Activated T-helper 9 cell treated with anti-CD3 and anti-CD28 coated beads, Interleukin-2, amount 50 U/mL, for 16 hours (primary cell): ENCODE results near the gene SOX15.

Experiments
- DNase-seq: peaks from one replicate; pipeline ENCODE4 v3.0.0-alpha.2; 2020; ENCODE audit warnings: low read depth

SOX15 gene

DNA sequence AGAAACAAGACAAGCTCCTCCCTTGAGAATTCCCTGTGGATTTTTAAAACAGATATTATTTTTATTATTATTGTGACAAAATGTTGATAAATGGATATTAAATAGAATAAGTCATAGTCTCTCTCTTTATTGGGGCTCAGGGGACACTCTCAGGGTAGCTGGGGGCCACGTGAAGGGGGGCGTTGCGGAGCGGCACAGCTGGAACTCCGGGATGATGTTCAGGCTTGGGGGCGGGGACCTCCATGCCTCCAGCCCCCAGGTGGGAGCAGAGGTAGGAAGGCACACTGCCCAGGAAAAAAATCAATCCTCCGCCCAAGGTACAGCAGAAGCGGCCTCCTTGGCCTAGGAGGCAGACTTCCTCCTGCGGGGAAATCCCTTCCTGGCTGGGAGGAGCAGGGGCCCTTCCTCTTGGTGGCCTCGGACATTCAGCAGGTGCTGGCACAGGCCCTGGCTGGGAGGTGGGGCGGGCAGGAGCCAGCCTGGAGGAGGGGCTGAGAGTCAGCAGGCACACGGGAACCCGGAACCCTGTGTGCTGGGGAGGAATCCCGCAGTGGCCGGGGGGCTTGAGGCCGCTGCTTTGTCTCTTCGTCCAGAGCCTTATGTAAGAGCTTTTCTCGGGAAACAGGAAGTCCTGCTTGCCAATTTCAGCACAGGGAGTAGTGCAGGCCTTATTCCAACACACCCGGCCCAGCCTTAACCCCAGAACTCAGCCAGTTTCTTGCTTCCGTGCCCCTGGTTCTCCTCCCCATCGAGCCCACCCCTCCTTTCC is 31.9 kb downstream of the SOX15 start:
- no peak for DNase-seq

DNA sequence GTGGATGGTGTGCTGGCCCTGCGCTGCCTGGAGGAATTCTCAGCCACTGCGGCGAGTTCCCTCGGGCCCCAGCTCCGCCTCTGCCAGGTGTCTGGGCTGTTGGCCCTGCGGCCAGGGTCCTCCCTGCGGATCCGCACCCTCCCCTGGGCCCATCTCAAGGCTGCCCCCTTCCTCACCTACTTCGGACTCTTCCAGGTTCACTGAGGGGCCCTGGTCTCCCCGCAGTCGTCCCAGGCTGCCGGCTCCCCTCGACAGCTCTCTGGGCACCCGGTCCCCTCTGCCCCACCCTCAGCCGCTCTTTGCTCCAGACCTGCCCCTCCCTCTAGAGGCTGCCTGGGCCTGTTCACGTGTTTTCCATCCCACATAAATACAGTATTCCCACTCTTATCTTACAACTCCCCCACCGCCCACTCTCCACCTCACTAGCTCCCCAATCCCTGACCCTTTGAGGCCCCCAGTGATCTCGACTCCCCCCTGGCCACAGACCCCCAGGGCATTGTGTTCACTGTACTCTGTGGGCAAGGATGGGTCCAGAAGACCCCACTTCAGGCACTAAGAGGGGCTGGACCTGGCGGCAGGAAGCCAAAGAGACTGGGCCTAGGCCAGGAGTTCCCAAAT is 32.6 kb downstream of the SOX15 start:
- DNase-seq: no peak

DNA sequence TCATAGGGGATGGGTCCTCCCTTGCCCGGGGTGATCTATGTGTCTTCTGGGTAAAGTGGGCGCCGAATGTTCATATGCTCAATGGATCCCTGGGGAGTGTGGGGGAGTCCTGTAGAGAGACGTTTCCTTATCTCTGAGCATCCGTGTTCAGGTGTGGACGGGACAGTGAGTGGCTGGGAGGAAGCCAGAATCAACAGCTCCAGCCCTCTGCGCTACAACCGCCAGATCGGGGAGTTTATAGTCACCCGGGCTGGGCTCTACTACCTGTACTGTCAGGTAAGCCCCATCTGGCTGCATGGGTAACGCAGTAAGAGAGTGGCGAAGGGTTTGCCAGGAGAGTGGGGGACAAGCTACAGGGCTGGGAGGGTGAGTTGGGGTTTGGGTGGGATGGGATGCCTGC is 33.3 kb downstream of the SOX15 start:
- DNase-seq: no peak

DNA sequence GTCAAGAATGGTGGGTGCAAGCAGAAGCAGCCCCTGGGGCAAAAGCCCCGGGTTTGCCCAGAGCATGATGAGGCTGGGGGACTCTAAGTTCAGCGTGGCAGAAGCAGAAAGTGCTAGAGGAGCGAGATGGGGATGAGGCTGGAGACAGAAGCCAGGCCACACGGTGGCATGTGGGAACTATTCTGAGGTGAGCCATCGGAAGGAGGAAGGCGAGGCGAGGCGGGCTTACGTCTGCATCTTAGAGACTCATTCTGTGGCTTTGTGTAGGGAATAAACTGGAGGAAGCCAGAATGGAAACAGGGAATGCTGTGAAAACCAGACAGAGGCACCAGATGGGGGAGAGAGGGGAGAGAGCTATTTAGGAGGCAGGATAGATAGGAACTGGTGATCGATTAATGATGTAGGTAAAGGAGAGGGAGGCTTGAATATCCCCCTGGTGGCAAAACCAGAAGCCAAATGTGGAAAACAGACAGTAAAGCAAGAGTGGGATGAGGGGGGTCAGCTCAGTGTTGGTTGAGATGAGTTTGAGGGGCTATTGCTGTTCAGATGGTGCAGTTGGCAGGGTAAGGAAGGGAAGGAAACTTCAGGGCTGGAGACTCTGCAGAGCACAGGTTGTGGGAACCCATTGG is 34.5 kb downstream of the SOX15 start:
- DNase-seq: no peak

DNA sequence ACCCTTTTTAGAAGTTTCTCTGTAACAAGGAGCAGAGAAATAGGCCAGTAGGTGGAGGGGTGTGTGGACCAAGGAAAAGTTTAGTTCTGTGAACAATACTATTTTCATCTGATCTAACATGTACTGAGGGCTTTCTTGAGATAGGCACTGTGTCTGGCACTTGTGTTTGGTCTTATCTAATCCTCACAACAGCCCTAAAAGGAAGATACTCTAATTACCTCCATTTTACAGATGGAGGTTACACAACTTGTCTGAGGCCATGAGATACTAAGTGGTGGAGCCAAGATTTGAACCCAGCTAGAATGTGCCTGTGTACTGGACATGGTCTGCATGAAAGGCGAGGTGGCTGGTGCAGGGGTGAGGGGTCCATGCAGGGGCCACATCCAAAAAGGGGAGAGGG is 36.5 kb downstream of the SOX15 start:
- DNase-seq: no peak

DNA sequence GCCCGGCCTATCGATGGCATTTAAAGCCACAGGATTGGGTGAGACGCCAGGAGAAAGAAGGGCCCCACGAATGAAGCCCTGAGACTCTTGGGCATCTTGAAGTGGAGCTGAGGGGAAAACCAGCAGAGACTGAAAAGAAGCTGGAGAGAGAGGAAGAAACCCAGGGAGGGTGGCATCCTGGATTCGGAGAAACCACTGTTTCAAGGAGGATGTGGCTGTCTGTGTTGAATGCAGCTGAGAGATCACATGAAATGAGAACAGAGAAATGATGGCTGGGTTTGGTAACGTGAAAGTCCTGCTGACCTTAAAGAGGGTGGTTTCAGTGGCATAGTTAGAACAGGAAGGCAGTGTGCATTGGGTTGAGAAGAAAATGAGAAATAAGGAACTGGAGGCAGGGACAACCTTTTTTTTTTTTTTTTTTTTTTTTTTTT is 37.3 kb downstream of the SOX15 start:
- no peak for DNase-seq

DNA sequence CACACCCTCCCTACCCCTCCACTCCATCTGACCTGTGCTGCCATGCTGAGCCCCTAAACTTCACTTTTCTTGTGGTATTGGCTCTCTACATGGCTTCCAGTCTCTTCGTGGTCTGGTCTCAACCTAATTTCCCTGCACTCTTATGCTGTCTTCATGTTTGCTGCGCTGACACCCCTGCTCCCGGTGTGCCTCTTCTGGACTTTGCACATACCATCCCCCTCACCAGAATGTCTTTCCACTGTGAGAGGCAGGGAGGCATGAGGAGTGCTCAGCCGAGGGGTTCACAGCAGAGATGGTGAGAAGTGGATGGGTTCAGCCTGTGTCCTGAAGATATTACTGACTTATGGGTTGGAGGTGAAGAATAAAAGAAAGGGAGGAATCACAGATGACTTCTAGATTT is 38.5 kb downstream of the SOX15 start:
- no peak for DNase-seq

DNA sequence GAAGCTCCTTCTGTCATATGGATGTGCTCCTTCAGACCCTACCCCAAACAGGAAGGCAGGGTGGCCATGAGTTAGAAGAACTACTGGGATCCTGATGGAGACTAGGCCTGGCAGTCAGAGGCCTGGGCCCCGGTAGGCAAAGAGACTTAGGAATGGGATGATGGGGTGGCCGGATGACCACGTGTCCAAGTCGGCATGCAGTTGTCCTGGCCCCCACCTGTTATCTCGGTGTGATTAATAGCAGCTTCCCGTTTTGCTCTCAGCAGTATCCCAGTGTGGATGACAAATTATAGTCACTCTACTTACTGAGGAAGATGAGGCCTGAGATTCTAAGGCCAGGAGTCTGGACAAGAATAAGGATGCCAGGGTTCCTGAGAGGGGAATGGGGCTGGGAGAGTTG is 39.5 kb downstream of the SOX15 start:
- no peak for DNase-seq

DNA sequence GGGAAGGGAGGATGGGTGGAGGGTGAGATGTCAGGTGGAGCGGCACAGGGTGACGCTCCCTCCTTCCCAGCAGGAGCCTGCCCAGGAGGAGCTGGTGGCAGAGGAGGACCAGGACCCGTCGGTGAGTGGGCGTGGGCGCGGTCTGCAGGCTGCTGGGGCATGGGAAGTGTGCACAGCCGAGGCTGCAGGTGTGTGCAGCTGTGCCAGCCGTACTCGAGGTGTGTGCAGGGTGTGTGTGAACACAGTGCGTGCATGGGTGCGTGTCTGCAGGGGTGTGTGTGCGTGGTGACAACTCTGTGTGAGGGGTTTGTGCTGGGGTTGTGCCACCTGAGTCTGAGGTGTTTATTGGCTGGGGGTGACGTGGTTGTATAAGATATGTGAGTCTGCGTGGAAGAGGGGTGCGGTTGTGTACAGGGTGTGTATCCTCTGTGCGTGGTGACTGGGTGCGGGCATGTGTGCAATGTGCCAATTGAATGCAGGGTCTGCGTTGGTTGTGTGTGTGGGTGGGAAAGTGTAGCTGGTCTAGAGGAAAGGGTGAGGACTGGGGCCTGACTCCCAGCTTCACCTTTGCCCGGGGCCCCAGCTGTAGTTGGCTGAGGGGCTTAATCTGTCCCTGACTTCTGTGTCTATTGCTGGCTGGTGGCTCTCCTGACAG is 40.4 kb downstream of the SOX15 start:
- peak; percentile 22 for DNase-seq

DNA sequence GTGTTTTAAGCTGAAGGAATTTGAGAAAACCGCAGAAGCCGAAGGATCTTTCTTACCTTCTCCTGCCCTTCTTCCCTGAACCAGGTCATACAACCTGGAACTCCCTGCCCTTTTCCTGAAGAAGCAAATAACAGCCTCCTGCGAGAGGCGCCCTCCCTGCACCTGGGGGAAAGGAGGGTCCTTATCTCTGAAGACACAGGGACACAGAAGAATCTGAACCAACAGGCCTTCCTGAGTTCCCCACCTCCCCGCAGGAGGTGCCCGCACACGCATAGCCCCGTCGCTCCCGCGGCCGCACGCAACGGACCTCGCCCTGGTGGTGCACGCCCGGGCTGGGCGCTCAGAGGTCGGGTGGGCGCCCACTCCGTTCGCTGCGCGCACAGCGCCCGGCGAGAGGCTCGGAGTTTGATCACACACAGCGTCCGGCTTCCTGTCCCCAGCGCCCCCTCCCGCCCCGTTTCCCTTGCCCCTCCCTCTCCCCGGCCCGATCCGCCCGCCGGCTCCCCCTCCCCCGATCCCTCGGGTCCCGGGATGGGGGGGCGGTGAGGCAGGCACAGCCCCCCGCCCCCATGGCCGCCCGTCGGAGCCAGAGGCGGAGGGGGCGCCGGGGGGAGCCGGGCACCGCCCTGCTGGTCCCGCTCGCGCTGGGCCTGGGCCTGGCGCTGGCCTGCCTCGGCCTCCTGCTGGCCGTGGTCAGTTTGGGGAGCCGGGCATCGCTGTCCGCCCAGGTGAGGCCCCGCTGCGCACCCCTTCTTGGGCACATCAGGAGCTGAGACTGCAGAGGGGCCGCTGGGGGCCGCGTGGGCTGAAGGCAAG is 41.1 kb downstream of the SOX15 start, which contains the start of gene TNFSF12:
Gene TNFSF12, plus strand, starts transcription at position 474 of the 816 bp plus-strand sequence. Its CDS starts 96 bp downstream, at position 570.
- peak; percentile 46 for DNase-seq

DNA sequence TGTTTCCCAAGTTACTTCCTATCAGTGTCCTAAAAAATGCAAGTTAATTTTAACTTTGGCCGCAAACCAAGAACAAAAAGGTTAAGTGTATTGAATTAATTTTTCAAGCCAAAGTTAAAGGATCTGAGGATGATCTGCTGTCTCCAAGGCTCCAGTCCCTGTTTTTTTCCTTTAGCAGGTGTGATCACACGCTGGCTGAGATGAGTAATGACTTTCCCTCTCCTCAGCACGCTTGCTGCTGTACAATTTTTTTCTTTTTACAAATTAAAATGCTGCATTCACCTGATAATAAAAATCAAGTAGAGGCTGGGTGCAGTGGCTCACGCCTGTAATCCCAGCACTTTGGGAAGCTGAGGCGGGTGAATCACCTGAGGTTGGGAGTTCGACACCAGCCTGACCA is 45.0 kb downstream of the SOX15 start:
- no peak for DNase-seq

DNA sequence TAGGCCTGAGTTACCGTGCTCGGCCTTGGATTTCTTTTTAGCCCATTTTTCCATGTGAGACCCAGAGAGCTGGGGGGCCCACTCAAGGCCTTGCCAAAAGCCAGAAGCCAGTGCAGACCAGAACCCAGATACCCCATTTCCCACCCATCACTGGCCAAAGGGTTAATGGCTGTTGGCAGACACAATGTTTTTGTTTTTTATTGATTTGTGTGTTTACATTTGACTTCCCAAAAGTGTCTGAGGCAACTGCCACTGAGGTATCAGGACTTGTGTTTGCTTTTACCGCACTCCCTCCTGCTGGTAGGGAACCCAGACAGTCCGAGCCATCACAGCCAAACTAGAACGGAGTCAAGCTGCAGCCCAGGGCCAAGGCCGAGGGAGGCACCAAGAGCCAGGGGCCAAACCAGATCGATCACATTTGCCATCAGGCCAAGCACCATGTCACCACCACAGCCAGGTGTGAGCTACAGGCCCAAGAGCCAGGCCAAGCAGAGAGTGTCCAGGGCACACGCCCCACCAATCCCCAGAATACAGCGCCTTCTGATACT is 48.7 kb downstream of the SOX15 start:
- DNase-seq: no peak

DNA sequence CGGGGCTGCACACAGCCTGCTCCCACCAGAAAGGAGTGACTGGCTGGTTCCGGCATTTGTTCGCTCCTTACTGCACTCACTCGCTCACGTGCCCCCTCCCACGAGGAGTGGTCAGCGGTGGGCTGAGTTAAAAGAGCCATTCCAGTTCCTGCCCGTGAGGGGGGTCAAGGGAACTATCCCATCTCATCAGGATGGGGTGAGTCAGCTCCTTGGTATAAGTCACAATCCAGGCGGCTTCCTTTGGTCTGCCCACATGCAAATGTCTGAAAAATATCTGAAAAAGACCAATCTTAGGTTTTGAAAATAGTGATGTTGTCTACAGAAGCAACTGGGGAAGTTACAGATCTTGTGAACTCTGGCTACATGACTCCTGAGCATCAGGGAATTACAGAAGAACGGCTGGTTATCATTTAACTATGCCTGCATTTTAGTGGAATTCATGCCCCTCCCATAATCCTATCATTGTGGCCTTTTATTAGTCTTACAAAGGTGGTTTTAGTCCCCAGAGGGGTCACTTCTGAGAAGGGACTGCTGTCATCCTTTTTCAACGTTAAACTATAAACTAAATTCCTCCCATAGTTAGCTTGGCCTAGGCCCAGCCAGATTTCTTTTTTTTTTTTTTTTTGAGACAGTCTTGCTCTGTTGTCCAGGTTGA is 50.9 kb downstream of the SOX15 start:
- no peak for DNase-seq
